Measurements from ENCODE around the gene PAK1.
A peak's percentile ranks its signal among the peaks of the same experiment; 100 is the strongest.

Gene PAK1

DNA sequence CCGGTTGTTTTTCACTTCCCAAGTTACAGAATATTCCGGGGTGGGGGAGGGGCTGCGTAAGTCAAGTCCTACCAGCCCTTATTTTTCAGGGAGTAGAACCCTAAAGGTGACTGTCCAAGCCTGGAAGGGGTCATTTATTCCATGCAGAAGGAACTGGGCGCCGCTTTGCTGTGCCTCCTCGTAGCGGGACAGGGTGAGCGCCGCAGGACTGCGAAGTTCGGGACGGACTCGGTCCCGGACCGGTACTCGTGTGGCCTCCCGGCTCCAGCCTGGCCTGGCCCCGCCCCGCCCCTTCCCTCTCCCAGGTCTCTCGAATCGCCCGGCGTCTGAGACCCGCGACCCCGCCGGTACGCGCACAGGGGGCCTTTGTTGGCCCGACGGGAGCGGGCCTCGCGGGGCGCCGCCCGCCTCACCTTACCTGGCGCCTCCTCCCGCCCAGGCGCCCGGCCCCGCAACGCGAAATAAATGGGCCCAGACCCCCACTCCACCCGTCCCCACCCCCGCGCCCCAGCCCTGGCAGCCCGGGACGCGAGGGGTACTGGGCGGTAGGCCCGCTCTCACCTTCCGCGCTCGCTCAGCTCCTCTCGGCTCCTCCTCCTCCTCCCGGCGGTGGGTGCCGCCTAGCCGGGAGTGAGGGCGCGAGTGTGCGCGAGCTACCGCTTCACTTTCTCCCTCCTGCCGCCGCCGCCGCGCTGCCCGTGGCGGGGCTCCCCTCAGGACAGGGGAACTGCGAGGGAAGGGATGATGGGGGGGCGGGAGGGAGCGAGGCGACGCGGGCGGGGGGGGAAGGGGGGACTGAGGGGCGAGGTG, 698 bp downstream of the PAK1 start:
- peak; percentile 45 for DNase-seq

DNA sequence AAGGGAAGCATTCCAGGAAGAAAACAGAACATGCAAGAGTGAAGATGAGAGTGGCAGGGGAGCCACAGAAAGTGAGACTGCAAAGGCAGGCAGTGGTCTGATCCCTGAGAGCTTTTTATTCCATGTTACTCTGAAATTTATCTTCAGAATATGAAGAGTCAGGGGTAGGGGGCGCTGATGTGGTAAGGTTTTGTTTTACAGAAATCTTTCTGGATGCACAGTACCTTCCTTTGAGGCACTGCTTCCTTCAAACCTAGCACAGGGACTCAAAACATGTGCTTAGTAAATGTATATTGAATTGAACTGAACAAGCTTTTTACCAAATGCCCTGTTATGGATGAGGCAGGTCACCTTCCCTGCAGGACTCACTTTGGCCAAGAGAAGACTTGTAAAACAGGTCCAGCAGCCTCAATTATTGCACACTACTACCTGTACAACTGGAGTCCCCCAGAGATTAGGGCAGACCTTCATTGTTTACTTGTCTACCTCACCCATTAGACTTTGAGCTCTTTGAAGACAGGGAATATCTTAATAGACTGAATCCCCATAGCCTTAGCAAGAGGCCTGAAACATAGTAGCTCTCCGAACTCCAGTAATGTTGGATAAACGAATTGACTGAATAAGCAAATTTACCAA, 2.2 kb downstream of the PAK1 start:
- no peak for DNase-seq

DNA sequence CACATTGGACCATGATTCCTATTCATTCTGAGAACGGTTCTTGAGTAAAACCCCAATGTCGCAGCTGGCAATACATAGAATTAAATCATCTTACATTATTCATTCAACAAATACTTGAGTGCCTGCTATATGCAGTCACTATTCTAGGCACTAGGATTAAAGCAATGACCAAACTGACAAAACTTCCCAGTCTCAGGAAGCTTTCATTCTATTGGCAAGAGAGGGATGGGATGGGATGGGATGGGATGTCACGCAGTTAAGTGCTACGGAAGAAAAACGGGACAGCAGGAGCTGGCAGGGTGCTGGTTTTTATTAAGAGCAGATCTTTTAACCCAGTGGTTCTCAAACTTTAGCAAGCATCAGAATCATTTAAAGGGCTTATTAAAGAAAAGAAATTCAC, 2.9 kb downstream of the PAK1 start:
- no peak for DNase-seq

DNA sequence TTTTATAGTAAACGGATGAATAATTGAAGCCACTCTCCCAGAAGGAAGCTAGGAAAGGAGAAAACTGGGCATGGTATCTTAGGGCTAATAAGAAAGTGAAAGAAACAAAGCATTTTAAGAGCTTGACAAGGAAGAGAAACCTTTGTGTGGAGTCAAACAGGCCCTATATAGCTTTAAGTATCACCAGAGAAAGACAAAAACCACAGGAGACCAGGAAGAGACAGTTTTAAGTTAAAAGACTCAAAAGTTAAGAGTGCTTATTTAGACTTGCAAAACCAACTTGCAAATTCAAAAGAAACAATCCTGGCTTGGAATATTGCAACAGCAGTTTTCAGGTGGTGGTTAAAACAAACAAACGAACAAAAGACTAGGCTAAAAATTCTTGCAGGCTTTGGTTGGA, 3.4 kb downstream of the PAK1 start:
- no peak for DNase-seq

DNA sequence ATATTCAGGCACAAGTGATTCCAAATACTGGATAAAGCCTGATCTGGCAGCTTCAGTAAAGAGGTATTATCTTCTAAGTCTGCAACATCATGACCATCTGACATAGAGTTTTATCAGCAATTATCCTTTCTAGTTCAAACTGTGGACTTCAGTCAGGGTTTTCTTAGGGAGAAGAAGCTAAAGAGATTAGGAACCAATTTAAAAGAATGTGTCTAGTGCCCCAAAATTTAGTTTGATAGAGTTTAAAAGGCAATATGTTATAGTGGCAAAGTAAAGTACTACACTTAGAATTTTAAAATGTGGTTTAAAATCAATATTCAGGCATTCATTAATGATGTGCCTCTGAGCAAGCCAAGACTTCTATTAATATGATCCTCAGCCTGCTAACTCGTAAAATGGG, 5.4 kb downstream of the PAK1 start:
- DNase-seq = no peak

DNA sequence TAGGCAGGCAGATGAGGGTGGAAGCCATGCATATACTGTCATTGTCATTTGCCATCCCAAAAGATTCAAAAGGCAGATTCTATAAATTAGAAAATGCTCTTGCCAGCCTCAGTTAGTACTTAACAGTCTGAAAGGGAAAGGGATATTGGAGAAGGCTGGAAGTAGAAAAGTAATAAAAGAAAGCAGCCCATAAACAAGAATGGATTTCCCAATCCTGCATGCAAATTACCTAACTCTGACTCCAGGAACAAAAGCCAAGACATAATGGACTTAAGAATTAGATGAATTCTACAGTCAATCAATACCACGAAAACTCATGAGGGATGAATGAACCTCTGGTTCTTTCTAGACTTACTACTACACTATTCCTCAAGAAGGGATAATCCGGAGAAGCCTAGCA, 5.9 kb downstream of the PAK1 start:
- no peak for DNase-seq

DNA sequence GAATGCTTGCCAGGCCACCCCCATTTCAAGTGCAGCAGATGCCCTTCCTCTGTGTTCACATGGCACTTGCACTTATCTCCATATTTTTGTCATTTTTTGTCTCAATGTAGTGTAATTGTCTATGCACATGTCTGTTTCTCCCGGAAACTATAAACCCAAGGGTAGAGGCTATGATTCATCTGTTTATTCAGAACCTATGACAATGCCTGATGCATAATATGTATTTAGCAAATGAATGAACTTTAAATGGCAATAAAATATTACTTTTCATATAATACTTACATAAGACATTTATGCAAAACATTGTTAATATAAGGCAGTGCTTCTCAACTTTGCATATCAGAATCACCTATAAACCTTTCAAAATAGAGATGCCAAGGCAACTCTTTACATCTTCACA, 6.7 kb downstream of the PAK1 start:
- DNase-seq = no peak

DNA sequence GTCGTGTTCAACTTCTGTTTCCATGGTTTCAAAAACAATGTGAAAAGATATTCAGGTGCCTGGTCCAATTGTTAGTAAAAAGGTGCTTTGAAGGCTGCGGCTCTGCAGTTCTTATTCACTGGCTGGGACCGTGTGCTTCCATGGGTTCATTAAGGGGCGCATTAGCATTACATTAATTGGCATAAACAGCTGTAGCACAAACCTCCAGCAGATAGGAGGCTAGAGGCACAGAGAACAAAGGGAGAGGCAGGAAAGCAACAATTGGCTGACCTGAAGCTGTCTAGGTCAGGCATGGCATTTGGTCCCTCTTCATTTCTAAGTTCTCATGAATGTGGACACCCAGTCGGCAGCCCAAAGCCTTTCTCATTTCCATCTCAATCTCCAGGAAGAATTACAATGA, 16.6 kb downstream of the PAK1 start:
- DNase-seq = no peak

DNA sequence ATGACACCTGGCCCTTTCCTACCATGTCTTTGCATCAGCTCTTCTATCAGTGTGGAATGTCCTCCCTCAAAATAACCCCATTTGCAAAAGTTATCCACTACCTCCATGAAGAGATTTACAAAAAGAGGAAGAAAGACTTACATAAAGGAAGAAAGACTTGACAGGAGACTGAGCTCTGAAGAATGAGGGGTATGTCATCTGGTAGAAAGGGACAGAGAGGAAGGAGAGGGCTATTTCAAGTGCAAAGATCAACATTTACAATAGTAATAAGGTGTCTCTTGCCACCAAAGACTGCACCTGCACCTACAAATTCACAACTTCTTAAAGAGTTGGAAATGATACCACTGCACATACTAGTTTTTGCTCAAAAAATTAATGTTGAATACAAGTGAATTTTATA, 18.2 kb downstream of the PAK1 start:
- no peak for DNase-seq

DNA sequence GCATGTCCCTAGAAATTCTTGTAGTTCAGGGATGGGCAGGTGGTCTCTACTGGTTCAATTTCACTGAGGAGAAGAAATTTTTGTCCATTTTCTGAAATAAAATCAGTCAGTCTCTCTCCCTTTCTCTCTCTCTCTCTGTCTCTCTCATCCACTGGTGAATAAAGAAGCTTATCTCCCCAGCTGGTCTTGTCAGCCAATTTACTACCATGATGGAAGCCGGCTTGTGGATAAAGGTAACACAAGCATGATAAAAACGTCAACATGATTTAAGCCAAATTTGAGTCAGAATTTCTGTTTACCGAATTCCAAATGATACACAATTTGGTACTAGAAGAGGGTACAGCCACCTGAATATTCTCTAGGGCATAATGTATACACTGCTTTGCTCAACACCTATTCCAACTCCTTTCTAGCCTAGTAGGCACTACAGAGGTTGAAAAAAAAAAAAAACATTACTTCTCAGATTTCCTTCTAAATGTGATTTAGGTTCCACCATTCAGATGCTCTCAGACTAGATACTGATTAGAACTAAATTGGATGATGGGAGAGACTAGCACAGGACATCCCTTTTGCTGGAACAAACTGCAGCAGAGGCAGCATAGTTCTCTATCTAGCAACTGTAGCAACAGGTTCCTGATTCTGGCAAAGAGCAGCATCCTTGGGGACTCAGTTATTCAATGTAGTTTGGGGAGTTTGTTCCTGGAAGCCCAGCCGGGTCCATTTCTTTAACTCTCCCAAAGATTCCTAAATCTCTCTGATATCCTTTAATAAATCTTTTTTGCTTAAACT, 18.8 kb downstream of the PAK1 start:
- no peak for DNase-seq

DNA sequence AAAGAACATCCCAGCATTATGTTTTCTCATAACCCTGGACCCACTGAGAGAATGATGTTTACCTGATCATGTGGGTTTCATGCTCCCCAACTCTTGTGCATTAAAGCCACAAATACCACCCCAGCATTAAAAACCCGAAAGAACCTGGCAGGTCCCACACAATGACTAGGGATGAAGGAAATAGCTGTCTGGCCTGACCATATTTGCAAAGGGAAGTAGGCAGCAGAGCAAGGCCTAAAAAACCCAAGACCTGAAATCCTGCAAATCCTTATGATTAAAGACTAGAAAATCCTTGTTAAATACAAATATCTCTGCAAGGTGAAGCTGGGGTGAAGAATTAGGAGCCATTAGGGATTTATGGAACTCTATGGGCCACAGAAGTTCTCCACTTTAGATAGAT, 23.7 kb downstream of the PAK1 start:
- DNase-seq = no peak

DNA sequence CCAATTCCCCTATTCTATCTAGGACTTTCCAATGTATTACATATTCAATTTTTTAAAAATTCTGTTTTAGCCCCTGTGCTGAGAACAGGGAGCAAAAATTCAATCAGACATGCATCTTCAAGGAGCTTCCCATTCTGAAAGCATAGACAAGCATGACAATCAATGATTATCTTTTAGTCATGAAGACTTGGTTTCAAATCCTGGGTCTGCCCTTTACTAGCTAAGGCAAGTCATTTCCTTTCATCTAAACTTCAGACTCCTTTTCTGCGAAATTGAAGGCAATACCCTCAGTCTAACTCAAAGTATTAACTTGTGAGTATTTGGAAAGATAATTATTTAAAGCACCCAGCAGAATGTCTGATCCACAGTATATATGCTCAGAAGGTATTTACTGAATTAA, 24.1 kb downstream of the PAK1 start:
- DNase-seq = no peak

DNA sequence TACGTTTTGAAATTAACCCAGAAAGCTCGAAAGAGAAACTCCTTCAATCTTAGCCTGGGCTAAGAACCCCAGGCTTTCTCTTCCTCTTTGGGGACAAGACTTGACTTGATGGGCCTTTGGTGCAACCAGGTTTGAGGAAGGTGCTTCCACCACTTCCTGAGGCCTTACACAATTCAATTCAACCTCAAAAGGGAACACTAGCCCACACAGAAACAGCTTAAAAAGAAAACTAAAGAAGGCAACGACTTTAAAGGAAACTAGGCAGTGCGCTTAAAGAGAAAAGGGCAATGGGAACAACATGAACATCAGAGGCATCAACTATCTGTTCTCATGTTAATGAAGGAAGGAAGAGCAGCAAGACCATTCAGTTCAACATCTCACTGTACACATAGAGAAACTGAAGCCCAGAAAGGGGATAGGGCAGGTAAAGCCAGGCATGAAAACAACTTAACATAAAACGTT, 24.8 kb downstream of the PAK1 start:
- no peak for DNase-seq

DNA sequence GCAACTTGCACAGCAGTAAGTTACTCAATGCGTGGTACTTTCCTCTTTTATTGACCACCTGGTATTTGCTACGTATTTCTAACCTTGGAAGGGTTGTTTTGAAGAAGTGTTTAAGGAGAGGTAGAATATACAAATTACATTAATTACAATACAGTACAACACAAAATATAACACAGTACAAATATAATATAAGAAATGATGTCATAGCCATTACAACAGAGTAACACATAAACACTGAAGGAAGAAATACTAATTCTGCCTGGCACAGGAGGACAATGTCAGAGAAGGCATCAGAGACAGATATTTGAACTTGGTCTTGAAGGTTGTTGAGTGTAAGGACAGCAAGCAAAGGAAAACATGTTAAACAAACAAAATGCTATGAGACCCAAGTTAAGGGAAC, 25.6 kb downstream of the PAK1 start:
- DNase-seq = no peak

DNA sequence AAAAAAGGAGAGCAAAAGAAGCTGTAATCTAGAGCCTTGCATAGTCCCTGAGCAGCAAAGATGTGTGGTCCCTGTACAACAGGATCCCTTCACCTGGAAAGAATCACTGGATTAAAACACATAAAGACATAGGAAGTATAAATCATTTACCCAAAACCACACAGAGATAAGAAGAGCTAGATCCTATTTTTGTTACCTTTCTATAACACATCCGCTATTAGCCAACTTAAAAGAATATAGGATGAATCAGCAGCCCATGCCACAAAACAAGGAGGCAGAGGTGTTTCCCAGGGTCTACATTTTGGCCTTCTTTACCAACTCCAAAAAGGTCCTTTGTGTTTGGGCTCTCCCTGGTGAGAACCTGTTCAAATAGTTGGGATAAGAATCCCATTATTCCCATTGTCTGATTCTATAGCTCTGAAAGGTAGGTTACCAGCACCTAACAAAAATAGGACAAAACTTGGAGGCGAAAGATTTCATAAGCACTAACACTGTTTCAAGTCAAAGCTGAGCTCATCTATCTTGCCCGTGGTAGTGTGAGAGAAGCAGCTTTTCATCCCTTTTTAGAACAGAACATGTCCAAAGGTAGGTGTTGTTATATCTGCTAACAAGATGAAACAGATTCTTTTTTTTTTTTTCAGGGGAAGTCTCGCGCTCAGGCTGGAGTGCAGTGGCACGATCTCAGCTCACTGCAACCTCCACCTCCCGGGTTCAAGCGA, 26.8 kb downstream of the PAK1 start:
- no peak for DNase-seq

DNA sequence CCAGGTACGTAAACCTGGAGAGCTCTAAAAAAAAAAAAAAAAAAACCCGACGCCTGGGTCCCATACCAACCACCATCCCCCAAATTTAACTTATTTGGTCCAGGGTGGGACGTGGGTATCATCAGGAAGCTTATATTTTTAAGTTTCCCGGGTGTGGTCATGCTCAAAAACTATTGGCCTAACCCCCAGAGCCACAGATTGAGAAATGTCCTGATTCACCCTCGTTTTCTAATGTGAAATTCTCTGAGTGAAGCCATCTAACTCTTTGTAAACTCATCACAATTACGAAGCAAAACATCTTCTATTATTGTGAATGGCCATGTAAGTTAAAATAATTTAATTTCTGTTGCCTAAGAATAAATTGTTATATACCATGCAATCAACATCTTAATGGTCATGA, 29.6 kb downstream of the PAK1 start:
- DNase-seq = no peak

DNA sequence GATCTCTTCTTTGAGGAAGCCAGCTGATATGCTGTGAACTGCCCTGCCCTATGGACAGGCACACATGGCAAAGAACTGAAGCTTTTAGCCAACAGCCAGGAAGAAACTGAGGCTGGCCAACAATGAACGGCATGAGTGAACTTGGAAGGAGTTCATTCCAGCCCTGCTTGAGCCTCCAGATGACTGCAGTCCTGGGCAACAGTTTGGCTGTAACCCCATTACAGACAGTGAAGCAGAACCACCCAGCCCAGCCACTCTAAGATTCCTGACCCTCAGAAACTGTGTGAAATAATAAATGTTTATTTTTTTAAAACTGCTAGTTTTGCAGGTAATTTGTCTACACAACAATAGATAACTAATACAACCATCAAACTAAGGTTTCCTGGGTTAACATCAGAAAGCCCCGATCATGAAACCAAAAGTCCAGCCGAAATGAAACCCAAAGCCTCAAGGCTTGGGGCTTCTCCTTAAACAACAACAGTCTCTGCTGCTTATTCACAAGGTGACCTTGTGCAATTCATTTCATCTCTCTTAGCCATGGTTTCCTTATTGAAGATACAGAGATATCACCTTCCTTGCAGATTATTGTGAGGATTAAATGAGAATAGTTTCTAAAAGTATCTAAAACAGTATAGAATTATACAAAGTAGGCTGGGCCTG, 31.4 kb downstream of the PAK1 start:
- DNase-seq = no peak

DNA sequence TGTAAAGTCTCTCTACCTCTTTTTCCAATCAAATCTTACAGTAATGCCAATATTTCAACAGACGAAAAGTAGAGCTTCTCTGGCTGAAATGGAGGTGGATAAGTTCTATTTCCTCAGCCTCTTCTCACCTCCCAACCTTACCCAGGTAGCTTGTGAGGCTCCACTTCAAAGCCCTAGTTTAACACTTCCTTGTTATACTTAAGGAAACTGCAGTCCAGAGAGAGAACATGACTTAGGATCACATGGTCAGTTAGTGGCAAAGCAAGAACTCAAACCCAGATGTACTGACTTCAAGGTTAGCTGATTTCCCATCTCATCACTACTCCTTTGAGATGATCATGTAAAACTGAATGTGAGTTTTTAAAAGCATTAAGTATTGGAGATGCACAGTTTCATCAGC, 32.5 kb downstream of the PAK1 start:
- no peak for DNase-seq

DNA sequence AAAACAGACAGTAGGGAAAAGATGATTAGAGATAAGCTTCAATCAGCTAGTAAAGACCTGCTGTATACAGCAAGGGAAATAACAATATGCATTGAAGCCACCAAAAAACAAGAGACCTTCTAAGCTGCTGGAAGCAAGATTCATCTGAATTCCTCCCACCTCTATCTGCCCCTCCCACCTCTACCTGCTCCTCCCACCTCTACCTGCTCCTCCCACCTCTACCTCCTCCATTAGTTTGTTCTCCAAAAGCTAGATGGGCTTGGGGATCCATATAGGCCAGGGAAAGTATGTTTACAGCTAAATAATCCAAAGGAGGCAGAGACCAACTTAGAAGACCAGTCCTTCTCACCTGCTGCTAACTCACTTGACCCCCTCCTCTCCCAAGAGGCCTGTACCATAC, 33.2 kb downstream of the PAK1 start:
- DNase-seq = no peak

DNA sequence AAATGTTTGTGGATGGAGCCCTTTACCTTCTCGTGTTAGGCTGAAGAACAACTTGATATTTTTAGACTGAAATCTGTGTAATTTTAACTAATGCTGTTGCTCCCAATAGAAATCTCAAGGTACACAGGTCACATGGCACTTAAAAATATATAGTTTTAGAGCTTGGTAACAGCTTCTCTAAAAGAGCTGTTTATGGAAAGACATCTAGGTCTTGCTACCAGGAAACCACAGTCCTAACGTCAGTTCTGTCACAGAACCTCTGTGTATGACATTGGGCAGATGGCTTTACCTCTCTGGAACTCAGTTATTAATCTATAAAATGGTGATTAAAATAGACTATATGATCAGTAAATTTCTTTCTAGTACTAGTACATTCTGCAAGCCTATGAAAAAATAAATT, 35.4 kb downstream of the PAK1 start:
- no peak for DNase-seq

DNA sequence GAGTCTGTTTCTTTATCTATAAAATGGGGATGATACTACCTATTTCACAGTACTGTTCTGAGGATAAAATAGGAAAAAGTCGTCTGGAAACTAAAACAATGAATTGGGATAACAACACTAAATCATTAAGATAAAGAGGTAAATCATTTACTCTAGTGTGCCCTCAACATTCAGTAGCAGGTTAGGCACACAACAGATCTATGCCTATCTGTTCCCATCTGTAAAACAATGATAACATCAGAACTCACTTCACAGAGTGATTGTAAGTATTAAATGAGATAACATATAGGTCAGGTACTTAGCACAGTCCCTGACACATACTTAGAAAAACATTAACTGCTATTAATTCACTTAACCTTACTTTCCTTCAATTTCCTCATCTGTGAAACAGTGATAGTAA, 36.9 kb downstream of the PAK1 start:
- no peak for DNase-seq

DNA sequence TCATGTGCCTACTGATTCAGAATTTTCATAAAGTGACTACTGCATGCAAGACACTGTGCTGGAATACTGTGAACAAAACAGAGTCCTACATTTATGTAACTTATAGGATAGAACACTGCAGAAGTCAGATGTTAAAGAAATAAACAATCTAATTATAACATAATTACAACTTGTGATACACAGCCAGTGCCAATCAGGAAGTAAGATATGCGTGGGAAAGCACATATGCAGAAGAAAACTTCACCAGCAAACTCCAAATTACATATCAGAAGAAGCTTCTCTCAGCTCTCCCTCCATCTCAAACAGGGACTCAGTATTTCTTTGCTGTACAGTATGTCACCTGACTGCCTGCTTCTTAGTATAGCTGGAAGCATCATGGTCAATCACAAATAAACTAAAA, 37.4 kb downstream of the PAK1 start:
- DNase-seq = no peak

DNA sequence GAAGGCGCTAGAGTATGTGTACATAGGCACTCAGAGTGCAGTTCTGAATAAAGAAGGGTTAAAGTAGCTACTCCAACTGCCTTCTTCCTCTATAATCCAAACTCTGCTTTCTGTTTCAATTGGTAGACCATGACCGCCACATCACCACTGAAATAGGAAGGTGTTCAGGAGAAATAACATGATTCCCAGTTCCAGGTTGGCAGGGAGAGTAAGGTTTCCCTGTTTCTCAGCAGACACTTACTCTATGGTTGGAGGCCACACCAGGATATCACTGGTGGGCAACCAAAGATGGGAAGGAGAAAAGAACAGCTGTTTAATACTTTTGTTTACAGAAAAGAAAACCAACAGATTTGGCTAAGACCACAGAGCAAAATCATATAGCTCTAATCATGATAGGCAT, 37.9 kb downstream of the PAK1 start:
- DNase-seq = no peak

Measured in left hindlimb (tissue), 1 donor.